Keratinocyte (primary cell): Measurements from ENCODE around the gene CTNNA3. TPM values are rescaled to one million over a fixed set of nuclear protein-coding genes. Genes with fewer than 3 reads are reported as not detected.

Source experiments
- DNase-seq: peaks from one replicate; pipeline ENCODE4 v3.0.0-alpha.2; 2011; ENCODE audit warnings: low read depth, missing footprints, low spot score
- FAIRE-seq: peaks from 2 replicates; lab custom pipeline; 2011; peaks lifted over from hg19 to GRCh38; lab: Jason Lieb, UNC
- H2AFZ ChIP-seq: 2 replicates; pipeline ENCODE4 v1.6.0; 2012; ENCODE audit warnings: low read length, control low read depth, inconsistent platforms; ENCODE audit not compliant: control insufficient read depth
- H3K27ac ChIP-seq: 2 replicates; pipeline ENCODE4 v1.5.1; 2011; ENCODE audit warnings: low read length; ENCODE audit not compliant: control insufficient read depth, insufficient read depth
- H3K27me3 ChIP-seq: 3 replicates; pipeline ENCODE4 v1.6.0; 2011; ENCODE audit warnings: low read length; ENCODE audit not compliant: control insufficient read depth, insufficient read depth; ENCODE audit errors: extremely low read depth
- H3K36me3 ChIP-seq, 2 experiments: 2 replicates in 1 of 2; 3 replicates in 1 of 2; pipeline ENCODE4 v1.5.1; 2011; ENCODE audit warnings: low read length in 2 of 2, mild to moderate bottlenecking in 1 of 2; ENCODE audit not compliant: control insufficient read depth in 2 of 2, insufficient read depth in 2 of 2; ENCODE audit errors: extremely low read depth in 1 of 2
- H3K4me1 ChIP-seq: 3 replicates; pipeline ENCODE4 v1.5.1; 2011; ENCODE audit warnings: low read length; ENCODE audit not compliant: control insufficient read depth, insufficient read depth; ENCODE audit errors: extremely low read depth
- H3K4me2 ChIP-seq: 3 replicates; pipeline ENCODE4 v1.6.0; 2011; ENCODE audit warnings: low read depth, low read length; ENCODE audit not compliant: control insufficient read depth, insufficient read depth; ENCODE audit errors: extremely low read depth
- H3K4me3 ChIP-seq, 3 experiments: fragments of 200-600 bp in 1 of 3; sonication (generic) in 1 of 3; 2 replicates in 2 of 3; 3 replicates in 1 of 3; pipeline ENCODE4 v1.5.1; 2011 to 2016; ENCODE audit warnings: low read length in 3 of 3, mild to moderate bottlenecking in 3 of 3, control low read depth in 2 of 3, inconsistent platforms in 1 of 3, low read depth in 1 of 3, mixed read lengths in 1 of 3, mixed run types in 1 of 3, moderate library complexity in 1 of 3; ENCODE audit not compliant: control insufficient read depth in 2 of 3, insufficient read depth in 2 of 3; ENCODE audit errors: extremely low read depth in 1 of 3
- H3K79me2 ChIP-seq: 2 replicates; pipeline ENCODE4 v1.6.0; 2012; ENCODE audit warnings: low read length; ENCODE audit not compliant: control insufficient read depth, insufficient read depth
- H3K9ac ChIP-seq: 3 replicates; pipeline ENCODE4 v1.6.0; 2011; ENCODE audit warnings: low read length; ENCODE audit not compliant: control insufficient read depth, insufficient read depth; ENCODE audit errors: extremely low read depth
- H3K9me1 ChIP-seq: 3 replicates; pipeline ENCODE4 v1.6.0; 2011; ENCODE audit warnings: low read length; ENCODE audit not compliant: control insufficient read depth, insufficient read depth; ENCODE audit errors: extremely low read depth
- H3K9me3 ChIP-seq: 2 replicates; pipeline ENCODE4 v1.5.1; 2012; ENCODE audit warnings: low read depth, low read length; ENCODE audit not compliant: control insufficient read depth
- H4K20me1 ChIP-seq: 3 replicates; pipeline ENCODE4 v1.6.0; 2011; ENCODE audit warnings: low read length; ENCODE audit not compliant: control insufficient read depth, insufficient read depth; ENCODE audit errors: extremely low read depth
- CTCF ChIP-seq, 3 experiments: IDR thresholded peaks in 1 of 3; conservative IDR thresholded peaks in 1 of 3; optimal IDR thresholded peaks in 1 of 3; 2 replicates in 2 of 3; 3 replicates in 1 of 3; pipeline versions ENCODE3 to v1.5.1; 2011; ENCODE audit warnings: low read length in 3 of 3, mild to moderate bottlenecking in 3 of 3, moderate library complexity in 2 of 3, control low read depth in 1 of 3, inconsistent platforms in 1 of 3; ENCODE audit not compliant: insufficient read depth in 2 of 3; ENCODE audit errors: extremely low read depth in 1 of 3
- EZH2 ChIP-seq: IDR thresholded peaks from one replicate; pipeline ENCODE4 v1.6.1; 2012; ENCODE audit warnings: inconsistent platforms, mild to moderate bottlenecking, low read length, moderate library complexity
- dilution Hi-C: fragments of 300-500 bp; cut with MboI; formaldehyde crosslinking; loops from one replicate; pipeline ENCODE4 v1.7.0; 2020; ENCODE audit warnings: low sequenced_read_pairs; ENCODE audit not compliant: extremely low pct_ligation_motif_present
- polyA plus RNA-seq, 5 experiments: library from polyadenylated mRNA; depleted of rRNA in 3 of 5; stranded (reverse) in 3 of 5; stranded (forward) in 1 of 5; unstranded in 1 of 5; fragments of >200 nt; gene quantifications; 1 replicate in 1 of 5; 2 replicates in 3 of 5; 3 replicates in 1 of 5; pipeline versions ENCODE4 v1.2.1 to v1.2.3, GENCODE V29; 2011 to 2012; ENCODE audit warnings: missing spikeins in 2 of 5, low read depth in 1 of 5, low replicate concordance in 1 of 5

The CTNNA3 gene
- polyA plus RNA-seq, 1 donor (not counting 4 experiments of a cell fraction or from before 2014, with no cell fraction given) = 0.01 TPM

GRCh38 chr10:67088036-67088435 is 608.0 kb downstream of the CTNNA3 start:
- H3K4me1 ChIP-seq = no peaks in the 10 kb centered on the region
- H4K20me1 ChIP-seq = no peaks in the 10 kb centered on the region
- no peak overlapping the region for H2AFZ ChIP-seq
- no peaks in the 10 kb centered on the region for H3K36me3 ChIP-seq
- FAIRE-seq (no peak), DNase-seq (no peak)
- TF ChIP-seq CTCF (optimal IDR thresholded peaks at IDR 0.05 in 1 of 3, IDR thresholded peaks at IDR 0.05 in 1 of 3, conservative IDR thresholded peaks at IDR 0.05 in 1 of 3; ENCODE audit: extremely low read depth in 1 of 3, insufficient read depth in 2 of 3, low read length in 3 of 3) (no peak), EZH2 (no peak)
- H3K9me1 ChIP-seq = no peaks in the 10 kb centered on the region
- H3K4me2 ChIP-seq = no peak overlapping the region
- H3K9ac ChIP-seq = no peak overlapping the region
- H3K4me3 ChIP-seq = no peak overlapping the region
- no peak overlapping the region for H3K27ac ChIP-seq
- no peaks in the 10 kb centered on the region for H3K9me3 ChIP-seq
- no peaks in the 10 kb centered on the region for H3K79me2 ChIP-seq
- H3K27me3 ChIP-seq = no peaks in the 10 kb centered on the region
- dilution Hi-C loops = no loop called here

GRCh38 chr10:67087135-67087425 is 608.9 kb downstream of the CTNNA3 start:
- Histone ChIP-seq H3K4me2 (no peak overlapping the region), H2AFZ (no peak overlapping the region), H3K4me1 (no peaks in the 10 kb centered on the region), H3K36me3 (no peaks in the 10 kb centered on the region), H3K4me3 (no peak overlapping the region), H3K27me3 (no peaks in the 10 kb centered on the region), H3K9me3 (no peaks in the 10 kb centered on the region), H3K79me2 (no peaks in the 10 kb centered on the region), H3K9me1 (no peaks in the 10 kb centered on the region), H3K27ac (no peak overlapping the region), H4K20me1 (no peaks in the 10 kb centered on the region), H3K9ac (no peak overlapping the region)
- TF ChIP-seq CTCF (optimal IDR thresholded peaks at IDR 0.05 in 1 of 3, IDR thresholded peaks at IDR 0.05 in 1 of 3, conservative IDR thresholded peaks at IDR 0.05 in 1 of 3; ENCODE audit: extremely low read depth in 1 of 3, insufficient read depth in 2 of 3, low read length in 3 of 3) (no peak), EZH2 (no peak)
- DNase-seq (no peak), FAIRE-seq (no peak)
- dilution Hi-C loops = no loop called here
